T-cell (primary cell): Measurements from ENCODE around the gene TRIM10. TPM values are rescaled to one million over a fixed set of nuclear protein-coding genes. Genes with fewer than 3 reads are reported as not detected.
"Not testable (repeated sequence)": the region's sequence is repeated elsewhere in the genome, so short reads cannot be mapped to it uniquely, and the experiment has no call there.

Experiments used
- ATAC-seq, 4 experiments: fragments of 200-7000 bp in 3 of 4; fragments of 150-1000 bp in 1 of 4; cut with Tn5 transposase; replicated peaks in 1 of 4; 1 replicate in 3 of 4; 2 replicates in 1 of 4; pipeline ENCODE4 v1.10.0; 2021; ENCODE audit warnings: moderate library complexity in 3 of 4, mild to moderate bottlenecking in 2 of 4, moderate number of reproducible peaks in 1 of 4
- CTCF ChIA-PET, 2 donors: fragments of 300-600 bp; sonication (Branson Sonifier 250); formaldehyde crosslinking; loops; one replicate each; lab custom pipeline; 2022; ENCODE audit warnings: antibody characterized with exemption in 2 of 2; lab: Charles Lee
- POLR2A ChIA-PET, 2 donors: fragments of 300-600 bp; sonication (Branson Sonifier 250); formaldehyde crosslinking; loops; one replicate each; lab custom pipeline; 2022; ENCODE audit warnings: antibody characterized with exemption in 2 of 2; lab: Charles Lee
- DNase-seq, 35 experiments: peaks; one replicate each; pipeline versions ENCODE4 v3.0.0 to v3.0.0-alpha.2; 2013 to 2023
- H3K27ac ChIP-seq: one replicate; pipeline ENCODE4 v1.5.1; 2013; ENCODE audit warnings: low read length
- H3K27me3 ChIP-seq, 2 experiments: replicated peaks in 1 of 2; 1 replicate in 1 of 2; 2 replicates in 1 of 2; pipeline versions ENCODE4 v1.6.1 to v1.7.0; 2013; ENCODE audit warnings: low read length in 1 of 2, mixed read lengths in 1 of 2; ENCODE audit not compliant: control insufficient read depth in 2 of 2, insufficient read depth in 2 of 2; ENCODE audit errors: extremely low read depth in 1 of 2
- H3K36me3 ChIP-seq, 2 donors: 1 replicate in 1 of 2; 2 replicates in 1 of 2; pipeline versions ENCODE4 v1.6.1 to v1.7.0; 2013; ENCODE audit warnings: low read length in 1 of 2; ENCODE audit not compliant: control insufficient read depth in 2 of 2, insufficient read depth in 1 of 2; ENCODE audit errors: extremely low read depth in 1 of 2
- H3K4me1 ChIP-seq, 2 experiments: 1 replicate in 1 of 2; 2 replicates in 1 of 2; pipeline versions ENCODE4 v1.6.1 to v1.7.0; 2013; ENCODE audit warnings: low read length in 2 of 2, mixed read lengths in 1 of 2; ENCODE audit not compliant: insufficient read depth in 2 of 2, control insufficient read depth in 1 of 2; ENCODE audit errors: extremely low read depth in 1 of 2
- H3K4me3 ChIP-seq, 2 donors: 1 replicate in 1 of 2; 2 replicates in 1 of 2; pipeline versions ENCODE4 v1.5.1 to v1.7.0; 2013; ENCODE audit warnings: mild to moderate bottlenecking in 2 of 2, low read length in 1 of 2, moderate library complexity in 1 of 2; ENCODE audit not compliant: control insufficient read depth in 1 of 2; ENCODE audit errors: extremely low read depth in 1 of 2
- H3K9me3 ChIP-seq: 2 replicates; pipeline ENCODE4 v1.7.0; 2013
- H3K27ac Mint-ChIP-seq, 2 donors: one replicate each; pipeline ENCODE4 v1.8.0; 2020 to 2021; ENCODE audit warnings: mild to moderate bottlenecking in 2 of 2, mixed read lengths in 2 of 2
- H3K27me3 Mint-ChIP-seq, 2 donors: one replicate each; pipeline ENCODE4 v1.8.0; 2021 to 2022; ENCODE audit warnings: mixed read lengths in 2 of 2
- H3K36me3 Mint-ChIP-seq: one replicate; pipeline ENCODE4 v1.8.0; 2021; ENCODE audit warnings: mixed read lengths
- H3K4me1 Mint-ChIP-seq, 3 donors: one replicate each; pipeline ENCODE4 v1.8.0; 2020 to 2022; ENCODE audit warnings: mixed read lengths in 3 of 3, mild to moderate bottlenecking in 1 of 3
- H3K4me3 Mint-ChIP-seq, 3 donors: one replicate each; pipeline ENCODE4 v1.8.0; 2020 to 2022; ENCODE audit warnings: mild to moderate bottlenecking in 3 of 3, mixed read lengths in 3 of 3, moderate library complexity in 3 of 3
- H3K9me3 Mint-ChIP-seq, 3 donors: one replicate each; pipeline ENCODE4 v1.8.0; 2020 to 2022; ENCODE audit warnings: mixed read lengths in 3 of 3
- WGBS: methylation state at CpG from one replicate; pipeline ENCODE4 v1.1.5; 2013; ENCODE audit warnings: missing lambda C conversion rate; ENCODE audit not compliant: insufficient coverage; 5-methylcytosine and 5-hydroxymethylcytosine counted together
- total RNA-seq, 35 experiments: library from RNA in 6 of 35; stranded (reverse) in 6 of 35; fragments of 120-200 nt in 1 of 35; gene quantifications; one replicate each; pipeline versions ENCODE4 v1.2.1 to v1.2.4 and lab custom pipeline; 2013 to 2026

Gene TRIM10
- total RNA-seq, 5 donors from 2014 or later (not counting 1 experiment from before 2014, with no cell fraction given) = not detected

- no peaks in the 10 kb centered on the region for H3K36me3 Mint-ChIP-seq
- peaks cover 44 to 45% of the 10 kb centered on the region in 2 donors for H3K27me3 Mint-ChIP-seq
- ATAC-seq (no peak), DNase-seq (no peak)
- no peak overlapping the region for H3K4me3 ChIP-seq
- no peaks in the 10 kb centered on the region for H3K4me1 Mint-ChIP-seq
- no peaks in the 10 kb centered on the region for H3K36me3 ChIP-seq
- ChIA-PET CTCF (no interaction called here), POLR2A (no interaction called here)
- WGBS = 81% methylated on average over 2 of the region's 2 CpGs
- H3K9me3 Mint-ChIP-seq = no peaks in the 10 kb centered on the region
- H3K4me3 Mint-ChIP-seq = no peak overlapping the region
- H3K27ac ChIP-seq = no peak overlapping the region
- H3K27me3 ChIP-seq = peaks cover 0 to 16% of the 10 kb centered on the region in 2 experiments
- H3K4me1 ChIP-seq = no peaks in the 10 kb centered on the region
- no peaks in the 10 kb centered on the region for H3K9me3 ChIP-seq
- no peak overlapping the region for H3K27ac Mint-ChIP-seq
Observed at GRCh38 chr6:30143780-30144179, 17.2 kb downstream of the TRIM10 start.

DNA sequence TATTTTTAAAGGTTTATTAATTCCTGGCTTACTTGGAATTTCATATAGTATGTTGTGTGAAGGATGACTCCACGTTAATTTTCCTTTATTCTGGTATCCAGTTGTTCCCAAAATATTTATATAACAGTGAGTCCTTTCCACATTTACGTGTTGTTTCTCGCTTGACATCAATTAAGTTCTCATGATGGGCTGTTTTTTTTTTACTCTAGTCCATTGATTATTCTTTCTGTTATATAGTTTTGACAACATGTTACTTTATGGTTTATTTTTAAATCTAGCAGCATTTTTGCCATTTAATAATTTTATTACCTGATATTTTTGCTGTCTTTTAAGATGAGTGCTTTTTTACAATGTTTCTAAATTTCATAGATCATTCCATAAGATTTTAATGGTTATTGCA, 18.3 kb downstream of the TRIM10 start:
- no peak overlapping the region for H3K4me3 Mint-ChIP-seq
- Histone ChIP-seq H3K4me3 (no peak overlapping the region), H3K27me3 (peaks cover 0 to 12% of the 10 kb centered on the region in 2 experiments), H3K4me1 (no peaks in the 10 kb centered on the region), H3K27ac (no peak overlapping the region), H3K9me3 (no peaks in the 10 kb centered on the region), H3K36me3 (no peaks in the 10 kb centered on the region)
- no peaks in the 10 kb centered on the region for H3K4me1 Mint-ChIP-seq
- WGBS = no CpG with 5 or more reads among the region's 3 CpGs
- no peak overlapping the region for H3K27ac Mint-ChIP-seq
- H3K9me3 Mint-ChIP-seq = no peaks in the 10 kb centered on the region
- H3K27me3 Mint-ChIP-seq = peaks cover 42 to 45% of the 10 kb centered on the region in 2 donors
- no peaks in the 10 kb centered on the region for H3K36me3 Mint-ChIP-seq
- ChIA-PET CTCF (interaction anchor here in 1 of 2 donors (0.6 to 0.7 kb wide), 2 partner anchors 46 to 366 kb away, joined by 3 to 4 read pairs; no protein-coding TSS in a partner anchor), POLR2A (interaction anchor here in 1 of 2 donors (0.6 kb wide), 1 partner anchor 180 kb away, joined by 3 read pairs; no protein-coding TSS in a partner anchor)
- no peak for DNase-seq
- ATAC-seq = no peak

- POLR2A ChIA-PET, H3K4me1 ChIP-seq, H3K36me3 Mint-ChIP-seq, H3K4me3 ChIP-seq, H3K9me3 Mint-ChIP-seq, CTCF ChIA-PET, H3K36me3 ChIP-seq, H3K27ac Mint-ChIP-seq, H3K4me3 Mint-ChIP-seq, DNase-seq, H3K27ac ChIP-seq, ATAC-seq, H3K4me1 Mint-ChIP-seq, H3K9me3 ChIP-seq: not testable (repeated sequence)
- peaks cover 40 to 43% of the 10 kb centered on the region in 2 donors for H3K27me3 Mint-ChIP-seq
- H3K27me3 ChIP-seq = peaks cover 0 to 11% of the 10 kb centered on the region in 2 experiments
- 100% methylated on average over 1 of the region's 8 CpGs for WGBS
Observed at GRCh38 chr6:30140240-30140639, 20.8 kb downstream of the TRIM10 start.

DNA sequence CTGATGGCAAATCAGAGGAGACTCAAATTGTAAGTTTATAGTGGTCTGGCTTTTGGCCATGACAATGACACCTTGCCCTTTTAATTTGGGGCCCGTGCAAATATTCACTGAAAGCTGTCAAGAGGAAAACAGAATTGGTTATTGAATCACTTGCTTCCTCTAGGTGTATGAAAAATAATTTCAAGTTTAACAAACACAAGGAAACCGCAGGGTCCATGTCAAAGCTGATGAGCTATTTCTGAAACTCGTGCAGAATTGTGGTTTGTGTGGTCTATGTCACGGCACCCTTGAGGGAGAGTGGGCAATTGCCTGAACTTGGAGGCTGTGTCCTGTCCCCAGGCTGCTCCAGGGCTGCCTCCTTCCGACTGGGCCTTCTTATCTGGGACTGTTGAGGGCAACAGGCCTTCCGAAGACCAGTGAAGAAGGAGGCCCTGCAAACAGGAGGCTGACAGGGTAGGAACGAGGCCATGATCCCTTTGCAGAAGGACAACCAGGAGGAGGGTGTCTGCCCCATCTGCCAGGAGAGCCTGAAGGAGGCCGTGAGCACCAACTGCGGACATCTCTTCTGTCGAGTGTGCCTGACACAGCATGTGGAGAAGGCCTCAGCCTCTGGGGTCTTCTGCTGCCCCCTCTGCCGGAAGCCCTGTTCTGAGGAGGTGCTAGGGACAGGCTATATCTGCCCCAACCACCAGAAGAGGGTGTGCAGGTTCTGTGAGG, 24.3 kb downstream of the TRIM10 start:
- 42% methylated on average over 7 of the region's 11 CpGs for WGBS
- Histone ChIP-seq H3K27me3 (peaks cover 0 to 18% of the 10 kb centered on the region in 2 experiments), H3K27ac (no peak overlapping the region), H3K36me3 (no peaks in the 10 kb centered on the region), H3K4me3 (no peak overlapping the region), H3K9me3 (no peaks in the 10 kb centered on the region), H3K4me1 (no peaks in the 10 kb centered on the region)
- peaks cover 37 to 39% of the 10 kb centered on the region in 2 donors for H3K27me3 Mint-ChIP-seq
- H3K9me3 Mint-ChIP-seq = no peaks in the 10 kb centered on the region
- no peak overlapping the region for H3K27ac Mint-ChIP-seq
- DNase-seq = no peak
- H3K4me1 Mint-ChIP-seq = peaks cover 0 to 6% (median 0%) of the 10 kb centered on the region in 3 donors
- ChIA-PET CTCF (no interaction called here), POLR2A (interaction anchor here in 1 of 2 donors (0.5 kb wide), 1 partner anchor 414 kb away, joined by 8 read pairs; no protein-coding TSS in a partner anchor)
- ATAC-seq = no peak
- H3K4me3 Mint-ChIP-seq = no peak overlapping the region
- H3K36me3 Mint-ChIP-seq = no peaks in the 10 kb centered on the region

DNA sequence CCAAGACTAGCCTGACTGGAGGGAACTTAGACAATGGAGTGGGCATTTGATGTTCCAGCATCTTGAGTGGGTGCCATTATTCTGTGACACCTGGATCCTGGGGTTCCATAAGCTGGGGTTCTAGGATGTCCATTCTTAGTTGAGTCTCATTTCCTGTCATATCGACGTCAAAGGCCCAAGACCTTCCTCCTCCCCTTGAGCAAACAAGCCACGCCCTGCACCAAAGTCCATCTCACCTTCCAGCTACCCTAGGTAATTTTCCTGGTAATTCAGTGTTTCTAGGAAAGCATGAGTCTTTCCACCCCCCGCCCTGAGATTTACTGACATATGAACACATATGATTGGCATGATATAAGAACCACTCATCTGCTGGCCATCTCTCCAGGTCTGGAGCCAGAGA, 25.3 kb downstream of the TRIM10 start, which contains the start of gene TRIM40:
TRIM40 (plus strand) TSS at position 384 of the 400 bp plus-strand sequence. CDS start 897 bp downstream, outside the sequence.
- no peaks in the 10 kb centered on the region for H3K9me3 ChIP-seq
- H3K27me3 Mint-ChIP-seq = peaks cover 37 to 44% of the 10 kb centered on the region in 2 donors
- H3K4me3 ChIP-seq = no peak within 1 kb of the TSS
- no peaks in the 10 kb centered on the region for H3K36me3 Mint-ChIP-seq
- POLR2A ChIA-PET = no interaction called here
- no peak within 1 kb of the TSS for H3K27ac ChIP-seq
- H3K27me3 ChIP-seq = peaks cover 0 to 15% of the 10 kb centered on the region in 2 experiments
- H3K36me3 ChIP-seq = no peaks in the 10 kb centered on the region
- no peaks in the 10 kb centered on the region for H3K9me3 Mint-ChIP-seq
- ATAC-seq = no peak
- H3K4me1 Mint-ChIP-seq = peaks cover 4 to 10% (median 4%) of the 10 kb centered on the region in 3 donors
- no peaks in the 10 kb centered on the region for H3K4me1 ChIP-seq
- no CpG with 5 or more reads among the region's 4 CpGs for WGBS
- CTCF ChIA-PET = no interaction called here
- DNase-seq = no peak
- no peak within 1 kb of the TSS for H3K27ac Mint-ChIP-seq
- no peak within 1 kb of the TSS for H3K4me3 Mint-ChIP-seq

GRCh38 chr6:30135147-30135546, 25.9 kb downstream of the TRIM10 start:
- Histone ChIP-seq H3K4me1 (no peaks in the 10 kb centered on the region), H3K36me3 (no peaks in the 10 kb centered on the region), H3K9me3 (no peaks in the 10 kb centered on the region), H3K27me3 (peaks cover 0 to 18% of the 10 kb centered on the region in 2 experiments), H3K27ac (no peak overlapping the region), H3K4me3 (no peak overlapping the region)
- Mint-ChIP-seq H3K27me3 (peaks cover 37 to 49% of the 10 kb centered on the region in 2 donors), H3K4me3 (no peak overlapping the region), H3K4me1 (peaks cover 6 to 12% (median 6%) of the 10 kb centered on the region in 3 donors), H3K9me3 (no peaks in the 10 kb centered on the region), H3K36me3 (no peaks in the 10 kb centered on the region), H3K27ac (no peak overlapping the region)
- ATAC-seq = no peak
- DNase-seq = no peak
- WGBS = no CpG with 5 or more reads among the region's 2 CpGs
- ChIA-PET CTCF (interaction anchor here in 1 of 2 donors (0.7 to 6.5 kb wide), 3 partner anchors 31 to 697 kb away, joined by 5 to 115 read pairs (median 7); no protein-coding TSS in a partner anchor), POLR2A (interaction anchor here in 1 of 2 donors (0.7 kb wide), 1 partner anchor 150 kb away, joined by 4 read pairs; no protein-coding TSS in a partner anchor)
